NCI-H460 (cell line): ENCODE results near the gene RHBG. TPM values are rescaled to one million over a fixed set of nuclear protein-coding genes. Genes with fewer than 3 reads are reported as not detected.
"Not testable (repeated sequence)": the region's sequence is repeated elsewhere in the genome, so short reads cannot be mapped to it uniquely, and the experiment has no call there.

ENCODE experiments used
- DNase-seq: peaks from one replicate; pipeline ENCODE4 v3.0.0-alpha.2; 2016; ENCODE audit warnings: low read depth; ENCODE audit errors: extremely low read depth
- polyA plus RNA-seq: library from polyadenylated mRNA; depleted of rRNA; stranded (reverse); fragments of >200 nt; gene quantifications from 2 replicates; pipeline ENCODE4 v1.2.3, GENCODE V29; 2014; cell fraction: nucleus; rRNA removed
- total RNA-seq: library from RNA; depleted of rRNA; stranded (reverse); fragments of >200 nt; shearing (Covaris generic); gene quantifications from 2 replicates; pipeline ENCODE4 v1.2.3, GENCODE V29; 2014; rRNA removed

Gene RHBG
- not detected in 2 replicates for total RNA-seq
- not detected in 2 replicates for polyA plus RNA-seq

- no peak for DNase-seq
Measured at GRCh38 chr1:156368889-156369684, at the start of gene RHBG. TSS of gene RHBG (plus strand) at chr1:156369211. CDS start at chr1:156369250, 39 bp downstream.

- peak; percentile 43 for DNase-seq
Measured at GRCh38 chr1:156319664-156320063, 49.3 kb upstream of the RHBG start.

- no peak for DNase-seq
Measured at GRCh38 chr1:156320560-156320959, 48.5 kb upstream of the RHBG start.

GRCh38 chr1:156323179-156323578 lies 45.8 kb upstream of the RHBG start:
- DNase-seq = not testable (repeated sequence)

GRCh38 chr1:156336242-156336641 lies 32.8 kb upstream of the RHBG start:
- no peak for DNase-seq

GRCh38 chr1:156337052-156337887 lies 31.7 kb upstream of the RHBG start:
- no peak for DNase-seq

GRCh38 chr1:156337888-156338179 lies 31.2 kb upstream of the RHBG start:
- DNase-seq = no peak

- DNase-seq = peak; percentile 100
Measured at GRCh38 chr1:156338180-156338976, 30.6 kb upstream of the RHBG start, which contains the start of the genes CCT3 and TSACC. TSS of gene CCT3 (minus strand) at chr1:156338292. CDS start at chr1:156338184, 108 bp downstream. TSS of gene TSACC (plus strand) at chr1:156338526. CDS start at chr1:156339758, 1,232 bp downstream.

GRCh38 chr1:156342166-156342955 lies 26.6 kb upstream of the RHBG start:
- DNase-seq = no peak

- no peak for DNase-seq
Measured at GRCh38 chr1:156344409-156344808, 24.6 kb upstream of the RHBG start.

GRCh38 chr1:156346035-156346434 lies 23.0 kb upstream of the RHBG start:
- not testable (repeated sequence) for DNase-seq

- DNase-seq = no peak
Measured at GRCh38 chr1:156346636-156347035, 22.4 kb upstream of the RHBG start.

GRCh38 chr1:156347331-156347730 lies 21.7 kb upstream of the RHBG start:
- no peak for DNase-seq

- not testable (repeated sequence) for DNase-seq
Measured at GRCh38 chr1:156352481-156352880, 16.5 kb upstream of the RHBG start.

GRCh38 chr1:156356262-156356874 lies 12.6 kb upstream of the RHBG start:
- DNase-seq = no peak

- peak; percentile 30 for DNase-seq
Measured at GRCh38 chr1:156356875-156357534, 12.0 kb upstream of the RHBG start.

- no peak for DNase-seq
Measured at GRCh38 chr1:156357977-156358376, 11.0 kb upstream of the RHBG start.

- no peak for DNase-seq
Measured at GRCh38 chr1:156358641-156359040, 10.4 kb upstream of the RHBG start.

- DNase-seq = no peak
Measured at GRCh38 chr1:156359249-156359648, 9.8 kb upstream of the RHBG start.
